ENCODE data around the gene ST8SIA5. TPM values are rescaled to one million over a fixed set of nuclear protein-coding genes. Genes with fewer than 3 reads are reported as not detected.

The ST8SIA5 gene
- polyA plus RNA-seq, 1 of the 3 experiments (the other 2 are of a cell fraction) = 0.08 TPM

GRCh38 chr18:46660957-46661749, 95.7 kb downstream of the ST8SIA5 start:
- H3K36me3 ChIP-seq (replicated peaks in 1 of 2; ENCODE audit: control insufficient read depth in 1 of 2, insufficient read depth in 2 of 2, low read length in 1 of 2) = no peaks in the 10 kb centered on the region
- no peak overlapping the region for H3K27ac ChIP-seq (ENCODE audit: low read depth in 2 of 2, low read length in 1 of 2)
- H4K20me1 ChIP-seq (ENCODE audit: insufficient read depth) = no peaks in the 10 kb centered on the region
- no peak overlapping the region for H3K9ac ChIP-seq
- H3K79me2 ChIP-seq (ENCODE audit: insufficient read depth) = no peaks in the 10 kb centered on the region
- TF ChIP-seq ZBTB33 (IDR thresholded peaks at IDR 0.05; ENCODE audit: borderline replicate concordance, low read depth) (no peak), GATA2 (CRISPR knock-in tag; IDR thresholded peaks at IDR 0.05) (no peak), SIN3A (IDR thresholded peaks at IDR 0.05; ENCODE audit: borderline replicate concordance, low read depth, low read length) (no peak), CTCF (IDR thresholded peaks at IDR 0.05) (no peak), REST (IDR thresholded peaks at IDR 0.05; ENCODE audit: low read depth, low read length) (no peak), MEF2A (IDR thresholded peaks at IDR 0.05; ENCODE audit: borderline replicate concordance, low read depth) (no peak), USF1 (IDR thresholded peaks at IDR 0.05; ENCODE audit: borderline replicate concordance, low read depth) (peak; percentile 88), TCF12 (IDR thresholded peaks at IDR 0.05) (no peak), RFX5 (IDR thresholded peaks at IDR 0.05; ENCODE audit: low read length) (no peak), FOXJ3 (CRISPR knock-in tag; IDR thresholded peaks at IDR 0.05) (no peak), USF2 (IDR thresholded peaks at IDR 0.05; ENCODE audit: borderline replicate concordance, low read depth, low read length) (peak; percentile 17; the same call in 1 of the 2 replicates)
- no peak overlapping the region for H2AFZ ChIP-seq (ENCODE audit: low read depth)
- no peaks in the 10 kb centered on the region for H3F3A ChIP-seq (replicated peaks; ENCODE audit: insufficient read depth)
- no peaks in the 10 kb centered on the region for H3K9me3 ChIP-seq
- no peak overlapping the region for H3K4me2 ChIP-seq
- POLR2A ChIA-PET = interaction anchor here (1.5 kb wide), 1 partner anchor 15 kb away, joined by 3 read pairs; no protein-coding TSS in a partner anchor
- no peaks in the 10 kb centered on the region for H3K9me2 ChIP-seq
- H3K27me3 ChIP-seq (ENCODE audit: insufficient read depth) = no peaks in the 10 kb centered on the region; the same call in 1 of the 2 replicates
- WGBS (ENCODE audit: low lambda C conversion rate) = 48% methylated on average over 9 of the region's 9 CpGs
- DNase-seq = peak; percentile 48
- H3K4me3 ChIP-seq (ENCODE audit: low read depth in 2 of 2, low read length in 1 of 2) = no peak overlapping the region
- CTCF ChIA-PET = interaction anchor here (1.1 to 18.6 kb wide), 5 partner anchors 15 to 511 kb away, joined by 4 to 328 read pairs (median 101); a partner anchor contains a TSS
- H3K4me1 ChIP-seq (ENCODE audit: control insufficient read depth in 1 of 2, insufficient read depth in 2 of 2, low read depth in 1 of 2, low read length in 1 of 2) = no peaks in the 10 kb centered on the region

Measured in SK-N-SH (cell line).